GM23338 (cell line): ENCODE measurements around the gene IGSF8. TPM values are rescaled to one million over a fixed set of nuclear protein-coding genes. Genes with fewer than 3 reads are reported as not detected.

Experiments
- ATAC-seq: fragments of 200-7000 bp; cut with Tn5 transposase; 3 replicates; pipeline ENCODE4 v1.9.1; 2020
- DNase-seq: peaks from one replicate; pipeline ENCODE4 v3.0.0-alpha.2; 2015; ENCODE audit warnings: low spot score
- H2AFZ ChIP-seq: fragments of 200-600 bp; sonication (generic); 2 replicates; pipeline ENCODE4 v1.8.0; 2016; ENCODE audit warnings: antibody characterized with exemption, mild to moderate bottlenecking, moderate library complexity
- H3F3A ChIP-seq: fragments of 200-600 bp; sonication (generic); replicated peaks from 2 replicates; pipeline ENCODE4 v1.8.0; 2017; ENCODE audit warnings: antibody characterized with exemption, mixed run types, low read depth
- H3K27ac ChIP-seq: fragments of 200-600 bp; sonication (generic); 2 replicates; pipeline ENCODE4 v1.6.1; 2016; ENCODE audit warnings: low read depth
- H3K27me3 ChIP-seq: fragments of 200-600 bp; sonication (generic); 2 replicates; pipeline ENCODE4 v1.8.0; 2016; ENCODE audit warnings: mild to moderate bottlenecking, mixed run types, moderate library complexity; ENCODE audit not compliant: insufficient read depth
- H3K36me3 ChIP-seq: fragments of 200-600 bp; sonication (generic); 2 replicates; pipeline ENCODE4 v1.8.0; 2016; ENCODE audit warnings: mild to moderate bottlenecking; ENCODE audit not compliant: insufficient read depth
- H3K4me1 ChIP-seq: fragments of 200-600 bp; sonication (generic); 2 replicates; pipeline ENCODE4 v1.8.0; 2016; ENCODE audit warnings: mild to moderate bottlenecking, moderate library complexity; ENCODE audit not compliant: insufficient read depth
- H3K4me2 ChIP-seq: fragments of 200-600 bp; sonication (generic); 2 replicates; pipeline ENCODE4 v1.7.1; 2017; ENCODE audit warnings: mixed run types
- H3K4me3 ChIP-seq: fragments of 200-600 bp; sonication (generic); 2 replicates; pipeline ENCODE4 v1.6.1; 2016; ENCODE audit warnings: mixed run types
- H3K79me2 ChIP-seq: fragments of 200-600 bp; sonication (generic); replicated peaks from 2 replicates; pipeline ENCODE4 v1.8.0; 2017; ENCODE audit warnings: mild to moderate bottlenecking; ENCODE audit not compliant: insufficient read depth
- H3K9me2 ChIP-seq: fragments of 200-600 bp; sonication (generic); 2 replicates; pipeline ENCODE4 v1.8.0; 2017; ENCODE audit not compliant: insufficient read depth
- H4K20me1 ChIP-seq: fragments of 200-600 bp; sonication (generic); replicated peaks from 2 replicates; pipeline ENCODE4 v1.8.0; 2017; ENCODE audit warnings: mild to moderate bottlenecking; ENCODE audit not compliant: insufficient read depth
- H3K27ac Mint-ChIP-seq: 2 replicates; pipeline ENCODE4 v1.8.0; 2020; ENCODE audit warnings: inconsistent platforms, mild to moderate bottlenecking, moderate library complexity, mixed read lengths
- H3K27me3 Mint-ChIP-seq: 3 replicates; pipeline ENCODE4 v1.8.0; 2022; ENCODE audit warnings: low read depth, mild to moderate bottlenecking, moderate library complexity, mixed read lengths, inconsistent platforms; ENCODE audit not compliant: insufficient read depth, poor library complexity
- H3K36me3 Mint-ChIP-seq: 3 replicates; pipeline ENCODE4 v1.8.0; 2021; ENCODE audit warnings: low read depth, mild to moderate bottlenecking, inconsistent platforms, moderate library complexity, mixed read lengths
- H3K4me1 Mint-ChIP-seq: 3 replicates; pipeline ENCODE4 v1.8.0; 2020; ENCODE audit warnings: mild to moderate bottlenecking, inconsistent platforms, mixed read lengths
- H3K4me3 Mint-ChIP-seq: 3 replicates; pipeline ENCODE4 v1.8.0; 2021; ENCODE audit warnings: moderate library complexity, mild to moderate bottlenecking, inconsistent platforms, mixed read lengths
- H3K9me3 Mint-ChIP-seq: 3 replicates; pipeline ENCODE4 v1.8.0; 2020; ENCODE audit warnings: moderate library complexity, mild to moderate bottlenecking, inconsistent platforms, mixed read lengths
- CREB1 ChIP-seq: fragments of 250-450 bp; sonication (Bioruptor Pico); IDR thresholded peaks from 2 replicates; pipeline ENCODE4 v1.5.0; 2020; ENCODE audit warnings: low read depth, mild to moderate bottlenecking, moderate library complexity
- CTCF ChIP-seq, 2 experiments: fragments of 200-600 bp in 1 of 2; sonication (generic) in 1 of 2; conservative IDR thresholded peaks; 2 replicates each; pipeline versions ENCODE4 v1.5.1 to v1.6.1; 2016 to 2017; ENCODE audit warnings: antibody characterized with exemption in 2 of 2, low read depth in 2 of 2, mild to moderate bottlenecking in 2 of 2, moderate library complexity in 1 of 2
- ETS1 ChIP-seq: IDR thresholded peaks from 2 replicates; pipeline ENCODE4 v1.6.1; 2016; ENCODE audit warnings: antibody characterized with exemption
- EZH2 ChIP-seq: fragments of 200-600 bp; sonication (generic); IDR thresholded peaks from one replicate; pipeline ENCODE4 v1.8.0; 2017; ENCODE audit warnings: antibody characterized with exemption, mild to moderate bottlenecking, low read depth; ENCODE audit not compliant: unreplicated experiment
- EZH2phosphoT487 ChIP-seq: fragments of 200-600 bp; sonication (generic); IDR thresholded peaks from one replicate; pipeline ENCODE4 v1.8.1; 2018; ENCODE audit warnings: antibody characterized with exemption; ENCODE audit not compliant: unreplicated experiment
- JUNB ChIP-seq: IDR thresholded peaks from one replicate; pipeline ENCODE4 v1.6.1; 2016; ENCODE audit warnings: antibody characterized with exemption; ENCODE audit not compliant: unreplicated experiment
- NANOG ChIP-seq: IDR thresholded peaks from 2 replicates; pipeline ENCODE4 v1.6.1; 2016; ENCODE audit warnings: antibody characterized with exemption, borderline replicate concordance
- POLR2AphosphoS5 ChIP-seq: IDR thresholded peaks from 2 replicates; pipeline ENCODE4 v1.6.1; 2016; ENCODE audit warnings: antibody characterized with exemption, low read depth
- REST ChIP-seq: IDR thresholded peaks from one replicate; pipeline ENCODE4 v1.6.1; 2018; ENCODE audit warnings: antibody characterized with exemption; ENCODE audit not compliant: unreplicated experiment
- STAT1 ChIP-seq: IDR thresholded peaks from one replicate; pipeline ENCODE4 v1.6.1; 2016; ENCODE audit warnings: antibody characterized with exemption; ENCODE audit not compliant: unreplicated experiment
- ZNF114 ChIP-seq: fragments of 250-450 bp; sonication (Bioruptor Pico); IDR thresholded peaks from 2 replicates; pipeline ENCODE4 v1.5.0; 2020; ENCODE audit warnings: mild to moderate bottlenecking, moderate library complexity
- ZNF331 ChIP-seq: fragments of 250-450 bp; sonication (Bioruptor Pico); IDR thresholded peaks from 2 replicates; pipeline ENCODE4 v1.5.0; 2020; ENCODE audit warnings: low read depth, mild to moderate bottlenecking, moderate library complexity
- ZNF462 ChIP-seq: fragments of 250-450 bp; sonication (Bioruptor Pico); IDR thresholded peaks from 2 replicates; pipeline ENCODE4 v1.5.0; 2020; ENCODE audit warnings: mild to moderate bottlenecking, moderate library complexity
- polyA plus RNA-seq: library from polyadenylated mRNA; unstranded; fragments of >200 nt; fragmentation: Nextera tagmentation; extraction: Ambion mirVana; gene quantifications from 2 replicates; pipeline ENCODE4 v1.2.1, GENCODE V29; 2016
- total RNA-seq: library from RNA; depleted of rRNA; stranded (reverse); fragments of >200 nt; shearing (Covaris generic); gene quantifications from 2 replicates; pipeline ENCODE4 v1.2.3, GENCODE V29; 2014

Gene IGSF8
- total and polyA plus RNA-seq, 2 experiments from 2014 or later = 38.4 to 120 TPM

GRCh38 chr1:160043543-160043942 is 54.9 kb downstream of the IGSF8 start:
- Histone ChIP-seq H2AFZ (no peak overlapping the region), H3K27me3 (peaks cover 8% of the 10 kb centered on the region; the same call in 1 of the 2 replicates), H3K4me1 (peaks cover 21% of the 10 kb centered on the region), H3K4me3 (no peak overlapping the region), H3K27ac (no peak overlapping the region), H3F3A (0 out of 2 replicates have a peak, but pooled peaks cover 6% of the 10 kb centered on the region), H3K36me3 (no peaks in the 10 kb centered on the region), H3K79me2 (no peaks in the 10 kb centered on the region), H3K9me2 (no peaks in the 10 kb centered on the region), H4K20me1 (no peaks in the 10 kb centered on the region), H3K4me2 (no peak overlapping the region)
- DNase-seq = no peak
- Mint-ChIP-seq H3K36me3 (0 out of 3 replicates have a peak, but pooled peaks cover 3% of the 10 kb centered on the region), H3K4me1 (peaks cover 20% of the 10 kb centered on the region), H3K4me3 (no peak overlapping the region), H3K27ac (no peak overlapping the region), H3K9me3 (no peaks in the 10 kb centered on the region), H3K27me3 (peaks cover 5% of the 10 kb centered on the region)
- no peak for TF ChIP-seq POLR2AphosphoS5
- TF ChIP-seq ZNF331 = no peak
- TF ChIP-seq STAT1 = no peak
- no peak for TF ChIP-seq CREB1
- no peak for TF ChIP-seq ZNF462 (CRISPR knock-in tag)
- no peak for TF ChIP-seq NANOG
- no peak for TF ChIP-seq REST
- TF ChIP-seq EZH2phosphoT487 = no peak
- no peak for TF ChIP-seq ZNF114
- no peak for TF ChIP-seq ETS1
- no peak for TF ChIP-seq EZH2
- no peak for TF ChIP-seq CTCF (conservative IDR thresholded peaks at IDR 0.05; ENCODE audit: low read depth in 2 of 2)
- TF ChIP-seq JUNB = no peak
- no peak for ATAC-seq
